Heart right ventricle (tissue), 16 donors: Measurements from ENCODE around the gene PDZD2. TPM values are rescaled to one million over a fixed set of nuclear protein-coding genes. Genes with fewer than 3 reads are reported as not detected.
A peak's percentile ranks its signal among the peaks of the same experiment; 100 is the strongest.
"Not testable (repeated sequence)": the region's sequence is repeated elsewhere in the genome, so short reads cannot be mapped to it uniquely, and the experiment has no call there.

ENCODE experiments used
- ATAC-seq, 8 donors: fragments of 200-7000 bp; cut with Tn5 transposase; one replicate each; pipeline ENCODE4 v1.9.1; 2020; ENCODE audit warnings: mild to moderate bottlenecking in 8 of 8, moderate library complexity in 8 of 8, moderate number of reproducible peaks in 1 of 8
- DNase-seq, 2 donors: peaks; one replicate each; pipeline ENCODE4 v3.0.0-alpha.2; 2020
- H3K27ac ChIP-seq, 10 donors: fragments of 200-600 bp; sonication (generic) in 2 of 10; one replicate each; pipeline versions ENCODE4 v1.5.0 to v1.8.0; 2020 to 2022; ENCODE audit warnings: mild to moderate bottlenecking in 3 of 10
- H3K27me3 ChIP-seq, 7 donors: fragments of 200-600 bp; one replicate each; pipeline ENCODE4 v1.8.0; 2021 to 2022; ENCODE audit warnings: mild to moderate bottlenecking in 2 of 7
- H3K36me3 ChIP-seq, 9 donors: fragments of 200-600 bp; sonication (generic) in 1 of 9; one replicate each; pipeline versions ENCODE4 v1.5.0 to v1.8.0; 2020 to 2022; ENCODE audit warnings: mild to moderate bottlenecking in 2 of 9
- H3K4me1 ChIP-seq, 9 donors: fragments of 200-600 bp; sonication (generic) in 1 of 9; one replicate each; pipeline versions ENCODE4 v1.5.0 to v1.8.0; 2020 to 2022; ENCODE audit warnings: mild to moderate bottlenecking in 4 of 9
- H3K4me3 ChIP-seq, 10 donors: fragments of 200-600 bp; sonication (generic) in 2 of 10; one replicate each; pipeline versions ENCODE4 v1.5.0 to v1.8.0; 2020 to 2022; ENCODE audit warnings: mild to moderate bottlenecking in 7 of 10, moderate library complexity in 2 of 10
- H3K9me3 ChIP-seq, 11 donors: fragments of 200-600 bp in 10 of 11; sonication (generic) in 2 of 11; one replicate each; pipeline versions ENCODE4 v1.5.0 to v1.8.0; 2013 to 2022; ENCODE audit warnings: mild to moderate bottlenecking in 2 of 11, control low read depth in 1 of 11, moderate library complexity in 1 of 11
- WGBS, 2 donors: extraction: QIAGEN DNeasy Blood & Tissue Kit; methylation state at CpG; one replicate each; pipeline ENCODE4 v1.1.7; 2013; ENCODE audit warnings: inconsistent platforms in 1 of 2; 5-methylcytosine and 5-hydroxymethylcytosine counted together
- intact Hi-C, 10 donors: fragments of 100-400 bp; cut with DNase I; formaldehyde crosslinking; loops; one replicate each; pipeline versions ENCODE4 v1.11.1 to v1.14.2; 2022
- polyA plus RNA-seq, 2 donors: library from polyadenylated mRNA; stranded (reverse); fragments of 200-250 nt; gene quantifications; one replicate each; pipeline ENCODE4 v1.2.3, GENCODE V29; 2013
- total RNA-seq, 10 donors: library from RNA; stranded (reverse); fragmentation: NEBNext Ultra II Directional in 3 of 10; extraction: Animal tissue kit (Norgen Biotek cat#: 25700) in 3 of 10; gene quantifications; one replicate each; pipeline versions ENCODE4 v1.2.1 to v1.2.4, GENCODE V29; 2021 to 2023
- TF ChIP-seq, protein P1 (sequence below), 9 donors: fragments of 200-600 bp; sonication (generic) in 2 of 9; IDR thresholded peaks; one replicate each; pipeline versions ENCODE4 v1.5.0 to v1.8.0; 2021 to 2022; ENCODE audit warnings: antibody characterized with exemption in 9 of 9, mild to moderate bottlenecking in 5 of 9, moderate library complexity in 1 of 9
- donor health status: Arrhythmogenic right ventricular cardiomyopathy.
- donor health status: ischemic (EF 13 %, LVEDD 7.1; RV severe dilation, severe dysfunction).
- donor health status: healthy with polysubstance abuse.
- donor health status: DM: no; HTN: yes; CAD: no.
- donor health status: DM: no; HTN: no; CAD: no.
- donor health status: ischemic (EF 25% LVEDD 6.9; RV normal size, moderate dysfunction).
- donor health status: ischemic (EF 25% LVEDD 5.7; RV mildly dilated, moderate dysfunction).
- donor health status: healthy.
- donor health status: DM: yes; HTN: yes; CAD: no.
- donor health status: Ischemic cardiomyopathy.
- donor health status: ischemic (EF 35%, LVEDD 5.7; RV mildly dilated, moderate dysfunction).
- donor health status: nonischemic (EF 11% LVEDD 7.7; RV severe dilation, severe dysfunction).
- donor health status: DM: yes; HTN: yes; CAD: no.
- donor health status: PGD.
- donor health status: ischemic (EF 29% LVEDD 5.4; RV normal size, mild dysfunction).
- donor health status: nonischemic (EF 23%, LVEDD 6.1; RV moderate dilation, normal function).

The PDZD2 gene
- total and polyA plus RNA-seq, 12 donors = 9.0 to 117 (median 82.5) TPM

- Histone ChIP-seq H3K27ac (peak overlapping the region in 9 of 10 donors; percentile 33 to 76 (median 57)), H3K4me1 (peaks cover 0 to 50% (median 17%) of the 10 kb centered on the region in 9 donors), H3K36me3 (no peaks in the 10 kb centered on the region), H3K27me3 (no peaks in the 10 kb centered on the region), H3K9me3 (no peaks in the 10 kb centered on the region), H3K4me3 (no peak overlapping the region)
- TF ChIP-seq, protein P1, sequence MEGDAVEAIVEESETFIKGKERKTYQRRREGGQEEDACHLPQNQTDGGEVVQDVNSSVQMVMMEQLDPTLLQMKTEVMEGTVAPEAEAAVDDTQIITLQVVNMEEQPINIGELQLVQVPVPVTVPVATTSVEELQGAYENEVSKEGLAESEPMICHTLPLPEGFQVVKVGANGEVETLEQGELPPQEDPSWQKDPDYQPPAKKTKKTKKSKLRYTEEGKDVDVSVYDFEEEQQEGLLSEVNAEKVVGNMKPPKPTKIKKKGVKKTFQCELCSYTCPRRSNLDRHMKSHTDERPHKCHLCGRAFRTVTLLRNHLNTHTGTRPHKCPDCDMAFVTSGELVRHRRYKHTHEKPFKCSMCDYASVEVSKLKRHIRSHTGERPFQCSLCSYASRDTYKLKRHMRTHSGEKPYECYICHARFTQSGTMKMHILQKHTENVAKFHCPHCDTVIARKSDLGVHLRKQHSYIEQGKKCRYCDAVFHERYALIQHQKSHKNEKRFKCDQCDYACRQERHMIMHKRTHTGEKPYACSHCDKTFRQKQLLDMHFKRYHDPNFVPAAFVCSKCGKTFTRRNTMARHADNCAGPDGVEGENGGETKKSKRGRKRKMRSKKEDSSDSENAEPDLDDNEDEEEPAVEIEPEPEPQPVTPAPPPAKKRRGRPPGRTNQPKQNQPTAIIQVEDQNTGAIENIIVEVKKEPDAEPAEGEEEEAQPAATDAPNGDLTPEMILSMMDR (IDR thresholded peaks at IDR 0.05) = peak in 2 of 9 donors; percentile 15 to 16
- peak; percentile 75 to 92 (median 85) for ATAC-seq
- intact Hi-C loops = loop anchor here in 2 of 10 donors (5.0 to 10.0 kb wide), 3 partner anchors 38 to 94 kb away; partner anchors contain the start of gene PDZD2 (in 1 of the 2)
- DNase-seq = peak; percentile 73 to 75
- WGBS, 2 donors = 48 to 64% methylated on average over 12 of the region's 12 CpGs
Observed at GRCh38 chr5:31680528-31680927, 41.6 kb downstream of the PDZD2 start.

GRCh38 chr5:31682025-31682424 lies 43.1 kb downstream of the PDZD2 start:
- TF ChIP-seq, protein P1 (IDR thresholded peaks at IDR 0.05) = no peak
- no peaks in the 10 kb centered on the region for H3K36me3 ChIP-seq
- no peak overlapping the region for H3K4me3 ChIP-seq
- H3K27me3 ChIP-seq = no peaks in the 10 kb centered on the region
- intact Hi-C loops = loop anchor here in 2 of 10 donors (5.0 to 10.0 kb wide), 3 partner anchors 40 to 93 kb away; partner anchors contain the start of gene PDZD2 (in 1 of the 2)
- DNase-seq (no peak), ATAC-seq (no peak)
- H3K9me3 ChIP-seq = no peaks in the 10 kb centered on the region
- peak overlapping the region in 3 of 10 donors; percentile 7 to 27 (median 22) for H3K27ac ChIP-seq
- peaks cover 0 to 46% (median 13%) of the 10 kb centered on the region in 9 donors for H3K4me1 ChIP-seq
- WGBS, 2 donors = 79 to 81% methylated on average over 11 of the region's 11 CpGs

- Histone ChIP-seq H3K9me3 (no peaks in the 10 kb centered on the region), H3K27ac (no peak overlapping the region), H3K4me3 (no peak overlapping the region), H3K36me3 (no peaks in the 10 kb centered on the region), H3K4me1 (peaks cover 0 to 45% (median 13%) of the 10 kb centered on the region in 9 donors), H3K27me3 (no peaks in the 10 kb centered on the region)
- intact Hi-C loops = loop anchor here in 2 of 10 donors (5.0 to 10.0 kb wide), 3 partner anchors 41 to 92 kb away; partner anchors contain the start of gene PDZD2 (in 1 of the 2)
- no peak for DNase-seq
- 75 to 84% methylated on average over 6 of the region's 6 CpGs for WGBS, 2 donors
- no peak for ATAC-seq
- TF ChIP-seq, protein P1 (IDR thresholded peaks at IDR 0.05) = no peak
Observed at GRCh38 chr5:31682851-31683250, 43.9 kb downstream of the PDZD2 start.

GRCh38 chr5:31688515-31689092 lies 49.7 kb downstream of the PDZD2 start:
- H3K36me3 ChIP-seq = no peaks in the 10 kb centered on the region
- H3K4me3 ChIP-seq = no peak overlapping the region
- TF ChIP-seq, protein P1 (IDR thresholded peaks at IDR 0.05) = no peak
- no peaks in the 10 kb centered on the region for H3K9me3 ChIP-seq
- peaks cover 0 to 43% (median 13%) of the 10 kb centered on the region in 9 donors for H3K4me1 ChIP-seq
- intact Hi-C loops = loop anchor here in 1 of 10 donors (10.0 kb wide), 2 partner anchors 54 to 86 kb away; partner anchors contain the start of gene PDZD2
- DNase-seq (peak; percentile 21 to 49), ATAC-seq (peak in 5 of 8 donors; percentile 7 to 41 (median 28))
- no peaks in the 10 kb centered on the region for H3K27me3 ChIP-seq
- 51 to 55% methylated on average over 6 of the region's 6 CpGs for WGBS, 2 donors
- peak overlapping the region in 3 of 10 donors; percentile 2 to 35 (median 26) for H3K27ac ChIP-seq

- H3K4me3 ChIP-seq, H3K36me3 ChIP-seq, intact Hi-C loops, ATAC-seq, DNase-seq, H3K9me3 ChIP-seq, H3K27me3 ChIP-seq, H3K27ac ChIP-seq: not testable (repeated sequence)
- H3K4me1 ChIP-seq = peaks cover 0 to 32% (median 15%) of the 10 kb centered on the region in 9 donors
- WGBS, 2 donors = 97 to 98% methylated on average over 5 to 6 of the region's 6 CpGs
Observed at GRCh38 chr5:31691408-31691807, 52.5 kb downstream of the PDZD2 start.
